ENCODE measurements around the gene HACD2. TPM values are rescaled to one million over a fixed set of nuclear protein-coding genes. Genes with fewer than 3 reads are reported as not detected.
A peak's percentile ranks its signal among the peaks of the same experiment; 100 is the strongest.

HACD2 gene, protein sequence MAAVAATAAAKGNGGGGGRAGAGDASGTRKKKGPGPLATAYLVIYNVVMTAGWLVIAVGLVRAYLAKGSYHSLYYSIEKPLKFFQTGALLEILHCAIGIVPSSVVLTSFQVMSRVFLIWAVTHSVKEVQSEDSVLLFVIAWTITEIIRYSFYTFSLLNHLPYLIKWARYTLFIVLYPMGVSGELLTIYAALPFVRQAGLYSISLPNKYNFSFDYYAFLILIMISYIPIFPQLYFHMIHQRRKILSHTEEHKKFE
- 10 to 100 TPM; 55.9 to 79.7 TPM for total RNA-seq
- 34.8 TPM for polyA plus RNA-seq (ENCODE audit: insufficient read depth, low read depth, low replicate concordance)
- long read RNA-seq, donor 1, full-length matches to known transcripts: 8 of 8 reads
- long read RNA-seq, donor 1, partial matches to known transcripts: 0 of 8 reads
- long read RNA-seq, donor 1, other reads (novel, unspliced or antisense): 0 of 8 reads
- long read RNA-seq, donor 2, full-length matches to known transcripts: 5 of 5 reads
- long read RNA-seq, donor 2, partial matches to known transcripts: 0 of 5 reads
- long read RNA-seq, donor 2, other reads (novel, unspliced or antisense): 0 of 5 reads

DNA sequence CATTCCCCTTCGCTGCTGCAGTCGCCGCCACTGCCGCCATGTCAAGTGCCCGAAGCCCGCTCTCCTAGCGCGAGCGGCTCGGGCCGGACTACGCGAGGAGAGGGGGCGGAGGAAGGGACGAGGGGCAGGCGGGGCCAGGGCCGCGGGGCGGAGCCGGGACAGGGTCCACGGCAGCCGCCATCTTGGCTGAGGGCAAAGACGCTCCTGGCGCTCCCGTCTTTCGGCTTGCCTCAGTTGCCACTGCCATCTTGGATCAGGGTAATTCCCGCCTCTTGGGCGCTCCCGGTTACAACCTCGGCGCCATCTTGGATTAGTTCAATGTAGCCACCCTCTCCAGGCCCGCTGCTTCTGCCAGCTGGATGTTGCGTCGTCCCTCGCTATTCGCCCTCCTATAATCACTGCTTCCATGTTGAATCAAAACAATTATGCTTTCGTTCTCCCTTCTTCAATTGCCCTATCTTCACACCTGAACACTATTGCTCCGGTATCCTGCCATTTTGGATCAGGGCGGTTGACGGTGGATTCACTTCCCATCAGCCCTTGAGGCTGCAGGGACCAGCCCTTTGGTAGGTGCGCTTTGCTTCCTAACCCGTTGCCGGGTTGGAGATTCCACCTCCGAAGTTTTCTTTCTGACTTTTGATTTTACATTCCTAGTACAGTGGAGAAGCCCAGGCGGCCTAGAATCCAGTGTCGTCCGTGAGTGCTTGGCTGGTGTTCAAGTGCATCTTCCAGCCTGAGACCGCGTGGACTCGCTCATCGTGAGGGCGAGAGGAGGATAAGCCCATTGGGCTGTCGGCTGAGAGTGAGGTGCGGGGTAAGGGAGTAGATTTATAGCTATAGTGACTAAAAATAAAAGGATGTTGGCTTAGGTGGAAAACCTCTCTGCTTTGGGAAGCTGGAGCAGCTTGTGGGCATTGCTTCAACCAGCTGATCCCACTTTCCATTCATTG lies at the start of gene HACD2:
HACD2 (minus strand) TSS at position 66 of the 950 bp plus-strand sequence; CDS start at position 40, 26 bp downstream.
- intact Hi-C loops (cut with DNase I; ENCODE audit: low total_unique reads): no loop called here
- peak; percentile 98 for DNase-seq
- Histone ChIP-seq H3K36me3 (ENCODE audit: low read depth, missing control alignments) (no peaks in the 10 kb centered on the region), H3K27me3 (no peaks in the 10 kb centered on the region), H3K4me1 (peaks cover 16% of the 10 kb centered on the region), H3K9me3 (no peaks in the 10 kb centered on the region), H3K27ac (peak within 1 kb of the TSS; percentile 95 to 96), H3K4me3 (peak within 1 kb of the TSS; percentile 90 to 95)
- TF ChIP-seq, protein P1, sequence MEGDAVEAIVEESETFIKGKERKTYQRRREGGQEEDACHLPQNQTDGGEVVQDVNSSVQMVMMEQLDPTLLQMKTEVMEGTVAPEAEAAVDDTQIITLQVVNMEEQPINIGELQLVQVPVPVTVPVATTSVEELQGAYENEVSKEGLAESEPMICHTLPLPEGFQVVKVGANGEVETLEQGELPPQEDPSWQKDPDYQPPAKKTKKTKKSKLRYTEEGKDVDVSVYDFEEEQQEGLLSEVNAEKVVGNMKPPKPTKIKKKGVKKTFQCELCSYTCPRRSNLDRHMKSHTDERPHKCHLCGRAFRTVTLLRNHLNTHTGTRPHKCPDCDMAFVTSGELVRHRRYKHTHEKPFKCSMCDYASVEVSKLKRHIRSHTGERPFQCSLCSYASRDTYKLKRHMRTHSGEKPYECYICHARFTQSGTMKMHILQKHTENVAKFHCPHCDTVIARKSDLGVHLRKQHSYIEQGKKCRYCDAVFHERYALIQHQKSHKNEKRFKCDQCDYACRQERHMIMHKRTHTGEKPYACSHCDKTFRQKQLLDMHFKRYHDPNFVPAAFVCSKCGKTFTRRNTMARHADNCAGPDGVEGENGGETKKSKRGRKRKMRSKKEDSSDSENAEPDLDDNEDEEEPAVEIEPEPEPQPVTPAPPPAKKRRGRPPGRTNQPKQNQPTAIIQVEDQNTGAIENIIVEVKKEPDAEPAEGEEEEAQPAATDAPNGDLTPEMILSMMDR (IDR thresholded peaks at IDR 0.05): no peak
- peak; percentile 29 for TF ChIP-seq POLR2A (IDR thresholded peaks at IDR 0.05)
- WGBS, 2 donors: 0 to 1% methylated on average over 28 to 45 of the region's 54 CpGs

DNA sequence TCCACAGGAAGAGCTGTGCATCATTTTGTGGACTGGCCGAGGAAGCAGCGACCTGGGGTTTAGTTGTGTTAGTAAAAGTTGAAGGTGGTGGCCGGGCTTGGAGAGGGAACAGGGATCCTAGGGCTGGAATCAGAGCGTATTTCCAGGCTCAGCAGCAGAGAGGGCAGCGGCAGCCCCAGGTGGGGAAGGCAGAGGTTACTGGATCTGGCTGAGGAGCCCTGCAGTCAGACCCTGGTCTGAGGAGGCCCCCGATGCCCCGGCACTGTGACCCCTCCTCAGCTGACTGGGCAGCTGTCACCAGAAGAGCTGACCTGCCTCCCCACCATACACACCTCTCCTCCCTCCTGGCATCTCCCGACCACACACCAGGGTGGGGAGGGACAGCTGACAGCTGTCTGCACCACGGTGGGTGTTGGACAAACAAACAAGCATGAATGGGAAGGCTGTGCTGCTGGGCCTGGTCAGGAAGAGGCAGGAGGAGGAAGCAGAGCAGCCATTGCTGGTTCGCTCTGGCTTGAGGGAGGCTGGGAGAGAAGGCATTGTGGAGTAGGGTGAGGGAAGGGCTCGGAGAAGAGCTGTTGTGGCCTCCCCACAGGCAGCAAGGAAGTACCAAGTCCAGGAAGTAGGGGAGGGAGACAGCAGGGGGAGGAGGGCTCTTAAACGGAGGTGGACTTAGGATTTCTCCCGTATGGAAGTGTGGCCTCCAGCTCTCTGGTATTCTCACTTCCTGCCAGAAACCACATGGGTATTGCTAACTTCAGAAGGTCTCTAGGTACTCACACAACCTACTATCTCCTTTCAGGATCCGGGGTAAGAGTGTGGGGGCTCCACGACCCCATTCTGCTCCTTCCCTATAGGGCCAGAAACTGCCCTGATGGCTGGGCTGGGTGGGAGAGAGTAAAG lies 49.5 kb upstream of the HACD2 start:
- Histone ChIP-seq H3K4me3 (no peak overlapping the region), H3K36me3 (ENCODE audit: low read depth, missing control alignments) (no peaks in the 10 kb centered on the region), H3K27me3 (no peaks in the 10 kb centered on the region), H3K27ac (peak overlapping the region; percentile 81 to 89), H3K4me1 (peaks cover 78% of the 10 kb centered on the region), H3K9me3 (no peaks in the 10 kb centered on the region)
- intact Hi-C loops (cut with DNase I; ENCODE audit: low total_unique reads): no loop called here
- DNase-seq: no peak
- WGBS, 2 donors: 69 to 71% methylated on average over 11 to 15 of the region's 15 CpGs
- TF ChIP-seq POLR2A (IDR thresholded peaks at IDR 0.05): no peak
- TF ChIP-seq, protein P1 (IDR thresholded peaks at IDR 0.05): no peak

DNA sequence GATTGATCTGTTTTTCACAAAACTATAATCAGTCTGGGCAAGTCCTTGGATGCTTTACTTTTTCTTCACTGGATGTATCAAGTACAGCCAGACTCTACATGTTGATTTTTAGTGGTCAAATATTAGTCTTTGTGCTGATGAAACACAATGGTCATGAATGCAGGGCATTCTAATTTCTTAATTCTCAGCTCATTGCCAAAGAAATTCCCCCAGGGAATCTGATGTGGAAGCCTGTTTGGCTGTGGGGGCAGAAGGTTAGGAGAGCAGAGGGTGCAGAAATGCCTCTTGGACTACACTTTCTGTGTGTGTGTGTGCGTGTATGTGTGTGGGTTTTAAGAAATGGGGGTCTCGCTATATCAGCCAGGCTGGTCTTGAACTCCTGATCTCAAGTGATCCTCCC lies 48.7 kb upstream of the HACD2 start:
- WGBS, 2 donors: 63 to 89% methylated on average over 2 of the region's 2 CpGs
- intact Hi-C loops (cut with DNase I; ENCODE audit: low total_unique reads): no loop called here
- Histone ChIP-seq H3K4me1 (peaks cover 71% of the 10 kb centered on the region), H3K27me3 (no peaks in the 10 kb centered on the region), H3K27ac (peak overlapping the region; percentile 81 to 89), H3K9me3 (no peaks in the 10 kb centered on the region), H3K4me3 (no peak overlapping the region), H3K36me3 (ENCODE audit: low read depth, missing control alignments) (no peaks in the 10 kb centered on the region)
- DNase-seq: no peak
- TF ChIP-seq POLR2A (IDR thresholded peaks at IDR 0.05): no peak
- TF ChIP-seq, protein P1 (IDR thresholded peaks at IDR 0.05): no peak

DNA sequence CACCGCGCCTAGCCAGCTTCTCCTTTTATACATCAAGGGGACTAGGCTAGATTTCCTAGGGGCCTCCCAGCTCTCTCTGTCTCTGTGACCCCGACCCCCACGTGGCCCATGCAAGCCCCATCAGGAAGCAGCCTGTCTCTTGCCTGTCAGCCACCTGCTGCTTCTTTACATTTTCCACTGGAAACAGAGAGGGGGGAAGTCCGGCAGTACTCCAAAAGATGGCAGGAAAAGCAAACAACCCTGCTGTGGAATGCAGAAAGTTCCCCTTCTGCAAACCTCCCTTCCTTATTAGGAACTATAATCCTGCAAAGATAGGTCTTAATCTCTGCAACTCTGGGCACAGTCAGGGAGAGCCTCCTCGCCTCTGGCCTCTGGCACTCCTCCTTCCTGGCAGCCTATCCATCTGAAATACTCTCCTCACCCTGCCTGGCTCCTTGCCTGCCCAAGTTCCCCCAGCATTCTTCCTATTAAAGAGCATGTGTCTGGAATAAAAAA lies 47.4 kb upstream of the HACD2 start:
- intact Hi-C loops (cut with DNase I; ENCODE audit: low total_unique reads): no loop called here
- peak; percentile 91 for DNase-seq
- Histone ChIP-seq H3K4me3 (no peak overlapping the region), H3K36me3 (ENCODE audit: low read depth, missing control alignments) (no peaks in the 10 kb centered on the region), H3K4me1 (peaks cover 58% of the 10 kb centered on the region), H3K27me3 (no peaks in the 10 kb centered on the region), H3K27ac (peak overlapping the region; percentile 57 to 89), H3K9me3 (no peaks in the 10 kb centered on the region)
- WGBS, 2 donors: 41 to 49% methylated on average over 6 of the region's 6 CpGs
- TF ChIP-seq, protein P1 (IDR thresholded peaks at IDR 0.05): no peak
- TF ChIP-seq POLR2A (IDR thresholded peaks at IDR 0.05): no peak

Data from testis (tissue), 5 donors.